ENCODE results near the gene IGLL5.

The IGLL5 gene

GRCh38 chr22:22887621-22888503, at the start of gene IGLL5:
TSS of gene IGLL5 (plus strand) at chr22:22887816. CDS start at chr22:22888054, 238 bp downstream.
- Mint-ChIP-seq H3K27me3 (peaks cover 37% of the 10 kb centered on the region), H3K27ac (no peak within 1 kb of the TSS), H3K4me3 (peak within 1 kb of the TSS; percentile 44), H3K4me1 (peaks cover 28% of the 10 kb centered on the region), H3K9me3 (no peaks in the 10 kb centered on the region), H3K36me3 (ENCODE audit: low read depth) (no peaks in the 10 kb centered on the region)
- DNase-seq: no peak
- ATAC-seq: no peak

GRCh38 chr22:22838148-22838786, 49.3 kb upstream of the IGLL5 start:
- no peak for DNase-seq
- no peaks in the 10 kb centered on the region for H3K36me3 Mint-ChIP-seq (ENCODE audit: low read depth)
- no peaks in the 10 kb centered on the region for H3K27me3 Mint-ChIP-seq
- H3K9me3 Mint-ChIP-seq: no peaks in the 10 kb centered on the region
- ATAC-seq: peak; percentile 24
- H3K27ac Mint-ChIP-seq: no peak overlapping the region
- H3K4me3 Mint-ChIP-seq: no peak overlapping the region
- H3K4me1 Mint-ChIP-seq: peaks cover 14% of the 10 kb centered on the region

- H3K36me3 Mint-ChIP-seq (ENCODE audit: low read depth): no peaks in the 10 kb centered on the region
- peaks cover 23% of the 10 kb centered on the region for H3K4me1 Mint-ChIP-seq
- DNase-seq (no peak), ATAC-seq (no peak)
- H3K4me3 Mint-ChIP-seq: no peak overlapping the region
- no peaks in the 10 kb centered on the region for H3K27me3 Mint-ChIP-seq
- no peak overlapping the region for H3K27ac Mint-ChIP-seq
- no peaks in the 10 kb centered on the region for H3K9me3 Mint-ChIP-seq
These were observed 47.9 kb upstream of the IGLL5 start for GRCh38 chr22:22839570-22840314.

- peaks cover 26% of the 10 kb centered on the region for H3K4me1 Mint-ChIP-seq
- H3K27ac Mint-ChIP-seq: no peak overlapping the region
- no peaks in the 10 kb centered on the region for H3K9me3 Mint-ChIP-seq
- DNase-seq (no peak), ATAC-seq (no peak)
- H3K4me3 Mint-ChIP-seq: no peak overlapping the region
- H3K27me3 Mint-ChIP-seq: no peaks in the 10 kb centered on the region
- no peaks in the 10 kb centered on the region for H3K36me3 Mint-ChIP-seq (ENCODE audit: low read depth)
These were observed 46.8 kb upstream of the IGLL5 start for GRCh38 chr22:22840780-22841179.

- ATAC-seq: no peak
- H3K9me3 Mint-ChIP-seq: no peaks in the 10 kb centered on the region
- H3K4me3 Mint-ChIP-seq: no peak overlapping the region
- no peaks in the 10 kb centered on the region for H3K36me3 Mint-ChIP-seq (ENCODE audit: low read depth)
- H3K27ac Mint-ChIP-seq: no peak overlapping the region
- no peak for DNase-seq
- no peaks in the 10 kb centered on the region for H3K27me3 Mint-ChIP-seq
- H3K4me1 Mint-ChIP-seq: peaks cover 26% of the 10 kb centered on the region
These were observed 46.0 kb upstream of the IGLL5 start for GRCh38 chr22:22841598-22841997.

GRCh38 chr22:22842085-22842484, 45.5 kb upstream of the IGLL5 start:
- ATAC-seq (no peak), DNase-seq (no peak)
- no peak overlapping the region for H3K4me3 Mint-ChIP-seq
- peaks cover 28% of the 10 kb centered on the region for H3K4me1 Mint-ChIP-seq
- no peak overlapping the region for H3K27ac Mint-ChIP-seq
- no peaks in the 10 kb centered on the region for H3K36me3 Mint-ChIP-seq (ENCODE audit: low read depth)
- H3K9me3 Mint-ChIP-seq: no peaks in the 10 kb centered on the region
- H3K27me3 Mint-ChIP-seq: no peaks in the 10 kb centered on the region

- Mint-ChIP-seq H3K4me3 (no peak overlapping the region), H3K4me1 (peaks cover 18% of the 10 kb centered on the region), H3K36me3 (ENCODE audit: low read depth) (no peaks in the 10 kb centered on the region), H3K27me3 (no peaks in the 10 kb centered on the region), H3K9me3 (no peaks in the 10 kb centered on the region), H3K27ac (no peak overlapping the region)
- ATAC-seq: no peak
- no peak for DNase-seq
These were observed 43.8 kb upstream of the IGLL5 start for GRCh38 chr22:22843848-22844247.

GRCh38 chr22:22847241-22847640, 40.4 kb upstream of the IGLL5 start:
- ATAC-seq (no peak), DNase-seq (no peak)
- H3K27me3 Mint-ChIP-seq: no peaks in the 10 kb centered on the region
- peaks cover 17% of the 10 kb centered on the region for H3K4me1 Mint-ChIP-seq
- no peak overlapping the region for H3K4me3 Mint-ChIP-seq
- no peaks in the 10 kb centered on the region for H3K9me3 Mint-ChIP-seq
- no peak overlapping the region for H3K27ac Mint-ChIP-seq
- no peaks in the 10 kb centered on the region for H3K36me3 Mint-ChIP-seq (ENCODE audit: low read depth)

GRCh38 chr22:22848364-22848866, 39.2 kb upstream of the IGLL5 start:
- ATAC-seq (peak; percentile 89), DNase-seq (peak; percentile 79)
- Mint-ChIP-seq H3K27ac (no peak overlapping the region), H3K4me1 (peaks cover 17% of the 10 kb centered on the region), H3K9me3 (no peaks in the 10 kb centered on the region), H3K27me3 (no peaks in the 10 kb centered on the region), H3K4me3 (no peak overlapping the region), H3K36me3 (ENCODE audit: low read depth) (no peaks in the 10 kb centered on the region)

GRCh38 chr22:22849640-22850610, 37.7 kb upstream of the IGLL5 start:
- Mint-ChIP-seq H3K9me3 (no peaks in the 10 kb centered on the region), H3K36me3 (ENCODE audit: low read depth) (no peaks in the 10 kb centered on the region), H3K27ac (no peak overlapping the region), H3K27me3 (no peaks in the 10 kb centered on the region), H3K4me1 (peaks cover 6% of the 10 kb centered on the region), H3K4me3 (no peak overlapping the region)
- DNase-seq: no peak
- ATAC-seq: no peak

- H3K36me3 Mint-ChIP-seq (ENCODE audit: low read depth): no peaks in the 10 kb centered on the region
- no peaks in the 10 kb centered on the region for H3K27me3 Mint-ChIP-seq
- ATAC-seq (no peak), DNase-seq (no peak)
- H3K4me1 Mint-ChIP-seq: peaks cover 5% of the 10 kb centered on the region
- H3K9me3 Mint-ChIP-seq: no peaks in the 10 kb centered on the region
- H3K27ac Mint-ChIP-seq: no peak overlapping the region
- no peak overlapping the region for H3K4me3 Mint-ChIP-seq
These were observed 35.6 kb upstream of the IGLL5 start for GRCh38 chr22:22851969-22852368.

GRCh38 chr22:22853713-22854112, 33.9 kb upstream of the IGLL5 start:
- Mint-ChIP-seq H3K9me3 (no peaks in the 10 kb centered on the region), H3K4me1 (peaks cover 5% of the 10 kb centered on the region)
- ATAC-seq: no peak

GRCh38 chr22:22854466-22854865, 33.1 kb upstream of the IGLL5 start:
- Mint-ChIP-seq H3K27ac (no peak overlapping the region), H3K4me3 (no peak overlapping the region), H3K4me1 (peaks cover 5% of the 10 kb centered on the region), H3K27me3 (no peaks in the 10 kb centered on the region), H3K9me3 (no peaks in the 10 kb centered on the region), H3K36me3 (ENCODE audit: low read depth) (no peaks in the 10 kb centered on the region)
- DNase-seq (no peak), ATAC-seq (no peak)

More at GRCh38 chr22:22853713-22854112, 33.9 kb upstream of the IGLL5 start:
- Mint-ChIP-seq H3K27ac (no peak overlapping the region), H3K36me3 (ENCODE audit: low read depth) (no peaks in the 10 kb centered on the region), H3K27me3 (no peaks in the 10 kb centered on the region), H3K4me3 (no peak overlapping the region)
- DNase-seq: no peak

- H3K27me3 Mint-ChIP-seq: no peaks in the 10 kb centered on the region
- H3K4me3 Mint-ChIP-seq: no peak overlapping the region
- peaks cover 5% of the 10 kb centered on the region for H3K4me1 Mint-ChIP-seq
- DNase-seq (no peak), ATAC-seq (no peak)
- no peak overlapping the region for H3K27ac Mint-ChIP-seq
- no peaks in the 10 kb centered on the region for H3K36me3 Mint-ChIP-seq (ENCODE audit: low read depth)
- H3K9me3 Mint-ChIP-seq: no peaks in the 10 kb centered on the region
These were observed 32.5 kb upstream of the IGLL5 start for GRCh38 chr22:22855085-22855484.

All from activated naive CD8-positive, alpha-beta T cell treated with anti-CD3 and anti-CD28 coated beads, Interleukin-2, amount 50 U/mL, for 24 hours (primary cell).